Measurements from ENCODE around the gene GGT5.
"Not testable (repeated sequence)": the region's sequence is repeated elsewhere in the genome, so short reads cannot be mapped to it uniquely, and the experiment has no call there.

Gene GGT5

GRCh38 chr22:24230911-24231656 is 13.8 kb downstream of the GGT5 start:
- peak; percentile 22 to 60 (median 42) for DNase-seq

- no peak for DNase-seq
Measured at GRCh38 chr22:24225951-24226350, 18.9 kb downstream of the GGT5 start.

- no peak for DNase-seq
Measured at GRCh38 chr22:24225044-24225601, 19.8 kb downstream of the GGT5 start.

GRCh38 chr22:24224468-24224867 is 20.4 kb downstream of the GGT5 start:
- DNase-seq: no peak

GRCh38 chr22:24219750-24220149 is 25.1 kb downstream of the GGT5 start:
- DNase-seq: no peak

- no peak for DNase-seq
Measured at GRCh38 chr22:24217384-24217783, 27.5 kb downstream of the GGT5 start.

GRCh38 chr22:24216541-24217209 is 28.2 kb downstream of the GGT5 start:
- no peak for DNase-seq

GRCh38 chr22:24214467-24215285 is 30.2 kb downstream of the GGT5 start:
- DNase-seq: no peak

GRCh38 chr22:24213111-24213510 is 31.8 kb downstream of the GGT5 start:
- DNase-seq: not testable (repeated sequence)

GRCh38 chr22:24211716-24212115 is 33.2 kb downstream of the GGT5 start:
- DNase-seq: not testable (repeated sequence)

GRCh38 chr22:24210409-24210808 is 34.5 kb downstream of the GGT5 start:
- not testable (repeated sequence) for DNase-seq

GRCh38 chr22:24209687-24210086 is 35.2 kb downstream of the GGT5 start:
- DNase-seq: no peak

- DNase-seq: no peak
Measured at GRCh38 chr22:24209016-24209415, 35.9 kb downstream of the GGT5 start.

GRCh38 chr22:24208012-24208749 is 36.7 kb downstream of the GGT5 start:
- no peak for DNase-seq

GRCh38 chr22:24207264-24208011 is 37.4 kb downstream of the GGT5 start:
- no peak for DNase-seq

GRCh38 chr22:24206460-24207263 is 38.2 kb downstream of the GGT5 start:
- DNase-seq: not testable (repeated sequence)

- DNase-seq: no peak
Measured at GRCh38 chr22:24205438-24206195, 39.3 kb downstream of the GGT5 start.

- DNase-seq: not testable (repeated sequence)
Measured at GRCh38 chr22:24203856-24204255, 41.0 kb downstream of the GGT5 start.

GRCh38 chr22:24201681-24202614 is 42.9 kb downstream of the GGT5 start:
- no peak for DNase-seq
